ENCODE data around the gene AQP1.

Gene AQP1

GRCh38 chr7:30877015-30877769, 34.5 kb upstream of the AQP1 start:
- H3K4me3 Mint-ChIP-seq, result no peak overlapping the region
- H3K27me3 Mint-ChIP-seq (ENCODE audit: low read depth), result peaks cover 4% of the 10 kb centered on the region
- H3K27ac Mint-ChIP-seq, result no peak overlapping the region
- no peaks in the 10 kb centered on the region for H3K4me1 Mint-ChIP-seq (ENCODE audit: low read depth)
- H3K9me3 Mint-ChIP-seq, result no peaks in the 10 kb centered on the region
- no peaks in the 10 kb centered on the region for H3K36me3 Mint-ChIP-seq (ENCODE audit: low read depth)

DNA sequence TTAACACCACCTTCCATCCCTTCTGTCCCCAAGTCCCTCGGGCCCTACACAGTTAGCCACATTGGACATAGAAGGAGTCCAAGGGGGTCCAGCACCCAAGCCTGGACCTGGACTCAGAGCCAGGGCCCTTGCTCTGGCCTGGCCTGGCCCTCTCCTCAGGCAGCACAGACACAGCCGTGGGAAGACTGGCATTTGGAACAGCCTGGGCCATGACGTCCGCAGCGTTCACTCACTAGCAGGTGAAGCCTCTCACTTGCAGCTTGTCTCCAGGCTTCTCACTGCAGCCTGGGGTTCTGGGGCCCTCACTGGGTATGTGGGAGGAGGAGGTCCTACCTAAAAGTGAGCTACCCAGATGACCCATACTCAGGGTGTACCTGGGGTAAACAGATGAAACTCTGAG, 33.7 kb upstream of the AQP1 start:
- no peak overlapping the region for H3K4me3 Mint-ChIP-seq
- no peaks in the 10 kb centered on the region for H3K9me3 Mint-ChIP-seq
- H3K4me1 Mint-ChIP-seq (ENCODE audit: low read depth), result no peaks in the 10 kb centered on the region
- peaks cover 4% of the 10 kb centered on the region for H3K27me3 Mint-ChIP-seq (ENCODE audit: low read depth)
- no peak overlapping the region for H3K27ac Mint-ChIP-seq
- H3K36me3 Mint-ChIP-seq (ENCODE audit: low read depth), result no peaks in the 10 kb centered on the region

DNA sequence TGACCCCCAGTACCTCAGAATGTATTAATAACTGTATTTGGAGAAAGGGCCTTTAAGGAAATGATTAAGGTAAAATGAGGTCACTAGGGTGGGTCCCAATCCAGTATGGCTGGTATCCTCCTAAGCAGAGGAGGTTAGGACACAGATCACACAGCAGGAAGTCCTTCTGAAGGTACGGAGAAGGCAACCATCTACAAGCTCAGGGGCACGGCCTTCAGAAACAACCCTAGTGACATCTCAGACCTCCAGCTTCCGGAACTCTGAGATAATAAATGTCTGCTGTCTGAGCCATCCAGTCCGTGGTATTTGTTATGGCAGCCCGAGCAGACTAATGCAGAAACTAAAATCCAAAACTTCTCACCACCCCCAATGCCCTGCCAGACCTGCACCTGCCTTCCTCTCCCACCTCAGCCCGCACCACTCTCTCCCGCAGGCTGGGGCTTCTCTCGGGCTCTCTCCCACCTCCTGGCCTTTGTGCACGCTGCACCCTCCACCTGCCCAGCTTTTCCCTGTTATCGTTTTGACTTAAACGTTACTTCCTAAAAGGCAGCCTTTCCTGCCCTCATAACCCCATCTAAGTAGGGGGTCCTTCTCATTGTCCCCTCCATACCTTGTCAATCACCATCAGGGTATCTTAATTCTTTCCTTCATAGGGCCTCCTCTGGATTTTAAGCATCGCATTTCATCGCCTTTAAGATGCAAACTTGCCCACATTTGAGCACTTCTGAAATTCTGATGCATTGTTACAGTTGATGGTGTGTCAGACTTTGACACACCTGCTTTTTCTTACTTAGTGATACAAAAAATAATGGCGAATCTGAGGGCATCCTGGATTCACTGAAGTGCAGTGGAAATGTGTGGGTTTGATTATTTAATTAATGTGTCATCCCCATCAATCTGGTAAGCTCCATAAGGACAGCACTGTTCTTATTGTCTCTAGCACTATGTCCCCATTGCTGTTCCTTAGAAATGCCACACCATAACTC, 32.2 kb upstream of the AQP1 start:
- no peak overlapping the region for H3K4me3 Mint-ChIP-seq
- H3K27ac Mint-ChIP-seq, result no peak overlapping the region
- no peaks in the 10 kb centered on the region for H3K9me3 Mint-ChIP-seq

GRCh38 chr7:30880125-30880720, 31.4 kb upstream of the AQP1 start:
- Mint-ChIP-seq H3K36me3 (ENCODE audit: low read depth) (no peaks in the 10 kb centered on the region), H3K27ac (no peak overlapping the region), H3K4me3 (no peak overlapping the region), H3K9me3 (no peaks in the 10 kb centered on the region), H3K4me1 (ENCODE audit: low read depth) (no peaks in the 10 kb centered on the region), H3K27me3 (ENCODE audit: low read depth) (peaks cover 4% of the 10 kb centered on the region)

More for the DNA sequence above, 32.2 kb upstream of the AQP1 start:
- Mint-ChIP-seq H3K4me1 (ENCODE audit: low read depth) (no peaks in the 10 kb centered on the region), H3K27me3 (ENCODE audit: low read depth) (peaks cover 4% of the 10 kb centered on the region), H3K36me3 (ENCODE audit: low read depth) (no peaks in the 10 kb centered on the region)

- Mint-ChIP-seq H3K4me3 (no peak overlapping the region), H3K27me3 (ENCODE audit: low read depth) (peaks cover 4% of the 10 kb centered on the region), H3K4me1 (ENCODE audit: low read depth) (no peaks in the 10 kb centered on the region), H3K9me3 (no peaks in the 10 kb centered on the region), H3K36me3 (ENCODE audit: low read depth) (no peaks in the 10 kb centered on the region), H3K27ac (no peak overlapping the region)
Measured at GRCh38 chr7:30880941-30881340, 30.7 kb upstream of the AQP1 start.

DNA sequence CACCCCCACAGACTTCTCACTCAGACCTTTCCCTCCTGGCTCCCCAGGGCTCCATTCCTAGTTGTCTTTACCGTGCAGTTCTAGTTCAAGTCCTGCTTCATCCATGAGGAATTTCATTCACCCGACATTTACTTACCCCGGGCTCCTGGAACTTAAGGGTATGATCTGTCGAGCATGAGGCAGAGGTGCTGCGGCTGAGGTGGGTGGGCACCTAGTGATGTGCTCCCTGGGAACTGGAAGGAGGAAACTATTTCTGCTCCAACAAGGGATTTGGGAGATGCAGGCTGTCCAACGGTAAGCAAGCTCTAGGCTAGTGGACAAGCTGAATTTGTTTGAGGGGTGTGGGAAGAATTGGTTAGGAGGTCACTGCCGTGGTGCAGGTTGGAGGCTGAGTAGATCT, 30.2 kb upstream of the AQP1 start:
- Mint-ChIP-seq H3K4me3 (no peak overlapping the region), H3K27ac (no peak overlapping the region), H3K9me3 (no peaks in the 10 kb centered on the region), H3K4me1 (ENCODE audit: low read depth) (no peaks in the 10 kb centered on the region), H3K27me3 (ENCODE audit: low read depth) (peaks cover 4% of the 10 kb centered on the region), H3K36me3 (ENCODE audit: low read depth) (no peaks in the 10 kb centered on the region)

DNA sequence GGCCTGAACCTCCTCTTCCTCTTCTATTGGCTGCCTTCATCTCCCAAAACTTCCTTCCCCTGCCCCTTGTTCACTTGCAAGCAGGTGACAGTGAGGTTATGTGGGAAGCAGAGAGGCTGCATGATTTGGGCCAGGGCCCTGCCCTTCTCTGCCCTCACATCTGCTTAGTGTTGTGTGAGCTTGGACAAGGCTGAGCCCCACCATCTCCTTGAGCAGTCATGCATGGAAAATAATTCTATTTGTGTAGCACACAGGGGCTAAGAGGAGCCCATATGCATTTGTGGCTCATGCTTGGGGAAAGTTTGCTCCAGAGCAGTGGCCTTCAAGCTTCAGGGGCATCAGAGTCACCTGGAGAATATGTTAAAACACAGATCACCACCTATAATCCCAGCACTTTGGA, 26.8 kb upstream of the AQP1 start:
- Mint-ChIP-seq H3K4me1 (ENCODE audit: low read depth) (no peaks in the 10 kb centered on the region), H3K36me3 (ENCODE audit: low read depth) (no peaks in the 10 kb centered on the region), H3K27me3 (ENCODE audit: low read depth) (no peaks in the 10 kb centered on the region), H3K4me3 (no peak overlapping the region), H3K27ac (no peak overlapping the region), H3K9me3 (no peaks in the 10 kb centered on the region)

- H3K9me3 Mint-ChIP-seq, result no peaks in the 10 kb centered on the region
- H3K4me1 Mint-ChIP-seq (ENCODE audit: low read depth), result no peaks in the 10 kb centered on the region
- no peak overlapping the region for H3K27ac Mint-ChIP-seq
- no peak overlapping the region for H3K4me3 Mint-ChIP-seq
- no peaks in the 10 kb centered on the region for H3K27me3 Mint-ChIP-seq (ENCODE audit: low read depth)
- H3K36me3 Mint-ChIP-seq (ENCODE audit: low read depth), result no peaks in the 10 kb centered on the region
Measured at GRCh38 chr7:30886608-30887011, 25.0 kb upstream of the AQP1 start.

DNA sequence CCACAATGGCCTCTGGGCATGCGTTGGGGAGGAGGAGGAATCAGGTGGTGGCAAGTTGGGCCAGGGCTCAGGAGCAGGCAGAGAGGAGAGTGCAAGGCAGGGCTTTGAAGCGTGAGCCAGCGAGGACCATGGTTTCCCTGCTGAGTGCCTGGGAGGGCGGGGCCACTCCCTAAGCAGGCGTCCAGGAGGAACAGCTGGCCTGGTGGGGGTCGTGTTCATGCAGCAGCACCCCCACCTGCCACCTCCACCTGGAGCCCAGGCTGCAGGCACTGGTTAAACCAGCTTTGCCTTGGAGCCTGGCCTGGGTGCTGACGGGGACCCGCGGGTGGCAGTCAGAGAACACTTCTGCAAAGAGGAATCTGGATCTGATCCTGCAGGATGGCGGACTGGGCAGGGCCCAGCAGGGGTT, 24.2 kb upstream of the AQP1 start:
- H3K36me3 Mint-ChIP-seq (ENCODE audit: low read depth), result no peaks in the 10 kb centered on the region
- no peak overlapping the region for H3K27ac Mint-ChIP-seq
- H3K4me1 Mint-ChIP-seq (ENCODE audit: low read depth), result no peaks in the 10 kb centered on the region
- no peak overlapping the region for H3K4me3 Mint-ChIP-seq
- no peaks in the 10 kb centered on the region for H3K27me3 Mint-ChIP-seq (ENCODE audit: low read depth)
- no peaks in the 10 kb centered on the region for H3K9me3 Mint-ChIP-seq

DNA sequence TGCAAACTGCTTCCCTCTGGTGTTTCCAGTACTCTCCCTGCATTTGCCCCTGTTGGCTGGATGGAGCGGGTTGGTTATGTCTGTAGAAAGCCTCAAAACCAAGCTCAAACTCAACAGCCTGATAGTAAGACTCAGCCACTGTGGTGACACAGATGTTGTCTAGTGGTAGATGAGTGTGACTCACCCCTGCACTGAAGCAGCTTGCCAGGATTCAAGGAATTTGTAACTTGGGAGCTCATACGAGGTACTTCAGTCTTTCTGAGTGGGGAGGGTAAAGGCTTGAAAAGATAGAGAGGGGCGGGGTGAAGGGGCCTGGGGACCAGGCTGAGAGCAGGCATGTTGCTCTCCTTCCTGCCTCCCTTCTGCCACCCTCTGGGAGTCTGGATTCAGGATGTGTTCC, 22.9 kb upstream of the AQP1 start:
- Mint-ChIP-seq H3K4me3 (no peak overlapping the region), H3K27ac (no peak overlapping the region), H3K4me1 (ENCODE audit: low read depth) (no peaks in the 10 kb centered on the region), H3K36me3 (ENCODE audit: low read depth) (no peaks in the 10 kb centered on the region), H3K9me3 (no peaks in the 10 kb centered on the region), H3K27me3 (ENCODE audit: low read depth) (no peaks in the 10 kb centered on the region)

GRCh38 chr7:30890226-30890625, 21.4 kb upstream of the AQP1 start:
- H3K27ac Mint-ChIP-seq, result no peak overlapping the region
- no peaks in the 10 kb centered on the region for H3K9me3 Mint-ChIP-seq
- H3K4me1 Mint-ChIP-seq (ENCODE audit: low read depth), result no peaks in the 10 kb centered on the region
- no peak overlapping the region for H3K4me3 Mint-ChIP-seq
- H3K27me3 Mint-ChIP-seq (ENCODE audit: low read depth), result no peaks in the 10 kb centered on the region
- no peaks in the 10 kb centered on the region for H3K36me3 Mint-ChIP-seq (ENCODE audit: low read depth)

DNA sequence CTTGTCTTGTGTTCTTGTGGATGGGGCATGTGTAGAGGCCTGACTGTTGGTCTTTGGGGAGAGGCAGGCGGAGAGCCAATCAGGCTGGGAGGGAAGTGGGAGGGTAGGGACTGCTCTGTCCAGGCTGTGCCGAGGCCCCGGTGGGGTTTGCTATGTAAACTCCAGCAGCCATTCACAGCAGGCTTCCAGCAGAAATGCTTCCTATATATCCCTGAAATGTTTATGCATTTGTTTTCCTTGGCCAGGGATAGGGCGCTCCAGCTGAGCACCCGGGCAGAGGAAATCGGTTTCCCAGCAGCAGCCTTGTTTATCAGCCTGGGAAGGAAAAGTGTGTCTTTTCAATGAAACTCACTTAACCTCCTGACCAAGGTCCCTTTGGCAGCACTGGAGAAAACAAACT, 18.3 kb upstream of the AQP1 start:
- no peaks in the 10 kb centered on the region for H3K9me3 Mint-ChIP-seq
- H3K27ac Mint-ChIP-seq, result no peak overlapping the region
- H3K36me3 Mint-ChIP-seq (ENCODE audit: low read depth), result no peaks in the 10 kb centered on the region
- H3K4me1 Mint-ChIP-seq (ENCODE audit: low read depth), result no peaks in the 10 kb centered on the region
- no peaks in the 10 kb centered on the region for H3K27me3 Mint-ChIP-seq (ENCODE audit: low read depth)
- H3K4me3 Mint-ChIP-seq, result no peak overlapping the region

DNA sequence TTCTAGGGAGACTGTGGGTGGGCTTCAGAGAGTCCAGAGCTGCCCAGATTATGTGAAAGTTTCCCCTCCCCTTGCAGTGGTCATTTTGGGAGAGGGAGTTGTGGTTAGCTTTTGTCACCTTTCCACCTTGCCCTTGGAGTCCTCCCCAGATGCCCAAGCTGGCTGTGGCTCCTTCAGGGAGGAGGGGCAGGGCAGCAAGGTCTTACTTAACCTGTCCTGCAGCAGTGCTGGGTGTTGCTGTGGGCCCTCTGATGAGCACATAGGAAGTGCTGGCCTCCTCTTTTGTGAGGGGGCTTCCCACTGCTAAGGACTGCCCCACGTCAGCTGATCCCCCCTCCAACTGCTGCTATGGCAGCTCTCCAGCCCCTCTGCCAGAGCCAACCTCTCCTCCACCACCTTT, 17.6 kb upstream of the AQP1 start:
- Mint-ChIP-seq H3K9me3 (no peaks in the 10 kb centered on the region), H3K27me3 (ENCODE audit: low read depth) (no peaks in the 10 kb centered on the region), H3K4me1 (ENCODE audit: low read depth) (no peaks in the 10 kb centered on the region), H3K36me3 (ENCODE audit: low read depth) (no peaks in the 10 kb centered on the region), H3K27ac (no peak overlapping the region), H3K4me3 (no peak overlapping the region)

DNA sequence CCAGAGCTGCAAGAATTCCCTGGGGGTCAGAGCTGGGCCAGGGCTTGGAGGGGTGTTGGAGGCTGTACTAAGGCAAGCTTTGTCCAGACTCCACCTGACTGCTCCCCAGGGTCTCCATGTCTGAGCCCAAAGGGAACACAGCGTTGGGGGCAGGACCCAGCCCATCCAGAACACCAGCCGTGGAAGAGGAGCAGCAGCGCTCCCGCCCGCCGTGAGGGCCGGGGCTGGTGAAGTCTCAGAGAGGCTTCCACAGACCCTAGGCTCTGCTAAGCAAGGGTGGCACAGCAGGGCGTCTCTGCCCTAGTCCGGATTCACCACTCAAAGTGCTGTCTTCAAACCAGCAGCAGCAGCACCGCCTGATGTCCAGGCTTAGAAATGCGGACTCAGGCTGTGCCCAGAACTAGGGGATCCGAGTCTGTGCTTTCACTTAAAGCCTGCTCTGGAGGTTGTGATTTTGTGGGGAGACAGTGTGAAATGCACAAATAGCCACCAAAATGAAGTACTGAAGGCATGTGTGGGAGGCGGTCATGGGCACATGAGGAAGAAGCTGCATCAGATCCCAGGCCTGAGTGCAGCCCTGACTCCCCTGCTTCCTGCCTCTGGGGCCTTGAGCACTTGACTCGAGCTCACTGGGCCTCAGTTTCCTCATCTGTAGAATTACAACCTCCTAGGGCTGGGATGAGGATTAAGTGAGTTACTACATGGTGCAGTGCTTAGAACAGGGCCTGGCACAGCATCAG, 16.6 kb upstream of the AQP1 start:
- no peaks in the 10 kb centered on the region for H3K36me3 Mint-ChIP-seq (ENCODE audit: low read depth)
- H3K27me3 Mint-ChIP-seq (ENCODE audit: low read depth), result no peaks in the 10 kb centered on the region
- no peaks in the 10 kb centered on the region for H3K9me3 Mint-ChIP-seq
- H3K4me1 Mint-ChIP-seq (ENCODE audit: low read depth), result no peaks in the 10 kb centered on the region
- no peak overlapping the region for H3K4me3 Mint-ChIP-seq
- H3K27ac Mint-ChIP-seq, result no peak overlapping the region
